Astrocyte (in vitro differentiated cells and primary cell): ENCODE measurements around the gene SCGB3A1. TPM values are rescaled to one million over a fixed set of nuclear protein-coding genes. Genes with fewer than 3 reads are reported as not detected.

Source experiments
- DNase-seq: peaks from one replicate; pipeline ENCODE4 v3.0.0-alpha.2; 2010; ENCODE audit warnings: low read depth
- FAIRE-seq: peaks from 2 replicates; lab custom pipeline; 2011; peaks lifted over from hg19 to GRCh38; lab: Jason Lieb, UNC
- H2AFZ ChIP-seq: 2 replicates; pipeline ENCODE4 v1.6.0; 2012; ENCODE audit warnings: low read depth, low read length, inconsistent platforms
- H3K27ac ChIP-seq: 2 replicates; pipeline ENCODE4 v1.5.1; 2011; ENCODE audit warnings: low read depth, low read length, inconsistent platforms
- H3K27me3 ChIP-seq: 2 replicates; pipeline ENCODE4 v1.6.0; 2011; ENCODE audit warnings: low read length, inconsistent platforms; ENCODE audit not compliant: insufficient read depth
- H3K36me3 ChIP-seq: 2 replicates; pipeline ENCODE4 v1.5.1; 2011; ENCODE audit warnings: low read length, inconsistent platforms; ENCODE audit not compliant: insufficient read depth
- H3K4me1 ChIP-seq: 2 replicates; pipeline ENCODE4 v1.5.1; 2011; ENCODE audit warnings: low read length, inconsistent platforms; ENCODE audit not compliant: insufficient read depth
- H3K4me2 ChIP-seq: 2 replicates; pipeline ENCODE4 v1.6.0; 2012; ENCODE audit warnings: low read length, inconsistent platforms
- H3K4me3 ChIP-seq: 2 replicates; pipeline ENCODE4 v1.5.1; 2011; ENCODE audit warnings: low read depth, mild to moderate bottlenecking, low read length, inconsistent platforms; ENCODE audit not compliant: insufficient read depth
- H3K79me2 ChIP-seq: 2 replicates; pipeline ENCODE4 v1.6.0; 2012; ENCODE audit warnings: mild to moderate bottlenecking, low read length, inconsistent platforms; ENCODE audit not compliant: insufficient read depth
- H3K9ac ChIP-seq: 2 replicates; pipeline ENCODE4 v1.6.0; 2012; ENCODE audit warnings: mild to moderate bottlenecking, low read length, inconsistent platforms
- H3K9me3 ChIP-seq: 2 replicates; pipeline ENCODE4 v1.5.1; 2012; ENCODE audit warnings: low read depth, mild to moderate bottlenecking, low read length, inconsistent platforms; ENCODE audit not compliant: insufficient read depth
- H4K20me1 ChIP-seq: 2 replicates; pipeline ENCODE4 v1.6.0; 2012; ENCODE audit warnings: low read length, inconsistent platforms; ENCODE audit not compliant: insufficient read depth
- H3K27ac Mint-ChIP-seq: one replicate; pipeline ENCODE4 v1.8.0; 2021; ENCODE audit warnings: mild to moderate bottlenecking, mixed read lengths; ENCODE audit not compliant: unreplicated experiment
- H3K27me3 Mint-ChIP-seq: one replicate; pipeline ENCODE4 v1.8.0; 2021; ENCODE audit warnings: low read depth, mixed read lengths; ENCODE audit not compliant: unreplicated experiment
- H3K36me3 Mint-ChIP-seq: one replicate; pipeline ENCODE4 v1.8.0; 2021; ENCODE audit warnings: low read depth, mixed read lengths; ENCODE audit not compliant: unreplicated experiment
- H3K4me1 Mint-ChIP-seq: one replicate; pipeline ENCODE4 v1.8.0; 2021; ENCODE audit warnings: low read depth, mixed read lengths; ENCODE audit not compliant: unreplicated experiment
- H3K4me3 Mint-ChIP-seq: one replicate; pipeline ENCODE4 v1.8.0; 2021; ENCODE audit warnings: mild to moderate bottlenecking, moderate library complexity, mixed read lengths; ENCODE audit not compliant: unreplicated experiment
- H3K9me3 Mint-ChIP-seq: one replicate; pipeline ENCODE4 v1.8.0; 2021; ENCODE audit warnings: mild to moderate bottlenecking, mixed read lengths; ENCODE audit not compliant: unreplicated experiment
- CTCF ChIP-seq: IDR thresholded peaks from 2 replicates; pipeline ENCODE4 v1.5.1; 2011; ENCODE audit warnings: low read depth, mild to moderate bottlenecking, inconsistent platforms, low read length, moderate library complexity; ENCODE audit not compliant: insufficient read depth
- EZH2 ChIP-seq: IDR thresholded peaks from 2 replicates; pipeline ENCODE4 v1.6.1; 2012; ENCODE audit warnings: mild to moderate bottlenecking, low read length, inconsistent platforms; ENCODE audit not compliant: insufficient read depth
- total RNA-seq: library from RNA; stranded (reverse); gene quantifications from 2 replicates; pipeline ENCODE4 v1.2.1, GENCODE V29; 2021

SCGB3A1 gene
- total RNA-seq, 1 donor from 2014 or later, result not detected

GRCh38 chr5:180602481-180603075, 11.3 kb upstream of the SCGB3A1 start:
- H3K9me3 Mint-ChIP-seq, result peaks cover 1% of the 10 kb centered on the region
- H3K9me3 ChIP-seq, result no peaks in the 10 kb centered on the region
- no peak for TF ChIP-seq CTCF
- no peak for TF ChIP-seq EZH2
- H3K27me3 Mint-ChIP-seq, result peaks cover 24% of the 10 kb centered on the region
- H3K36me3 ChIP-seq, result no peaks in the 10 kb centered on the region
- H3K4me1 ChIP-seq, result no peaks in the 10 kb centered on the region
- H3K27me3 ChIP-seq, result no peaks in the 10 kb centered on the region
- H3K4me1 Mint-ChIP-seq, result no peaks in the 10 kb centered on the region
- H3K4me3 Mint-ChIP-seq, result no peak overlapping the region
- no peak overlapping the region for H3K27ac ChIP-seq
- no peaks in the 10 kb centered on the region for H4K20me1 ChIP-seq
- no peak for FAIRE-seq
- H2AFZ ChIP-seq, result no peak overlapping the region
- no peak overlapping the region for H3K27ac Mint-ChIP-seq
- H3K4me2 ChIP-seq, result no peak overlapping the region
- no peak overlapping the region for H3K9ac ChIP-seq
- peaks cover 1% of the 10 kb centered on the region for H3K36me3 Mint-ChIP-seq
- no peak overlapping the region for H3K4me3 ChIP-seq
- no peak for DNase-seq
- H3K79me2 ChIP-seq, result no peaks in the 10 kb centered on the region

GRCh38 chr5:180601591-180602480, 10.5 kb upstream of the SCGB3A1 start:
- Histone ChIP-seq H3K27me3 (no peaks in the 10 kb centered on the region), H3K36me3 (no peaks in the 10 kb centered on the region), H3K9me3 (no peaks in the 10 kb centered on the region), H3K27ac (no peak overlapping the region), H3K9ac (no peak overlapping the region), H3K79me2 (no peaks in the 10 kb centered on the region), H4K20me1 (no peaks in the 10 kb centered on the region), H3K4me2 (no peak overlapping the region), H3K4me3 (no peak overlapping the region), H2AFZ (no peak overlapping the region), H3K4me1 (no peaks in the 10 kb centered on the region)
- TF ChIP-seq EZH2, result no peak
- TF ChIP-seq CTCF, result no peak
- FAIRE-seq (no peak), DNase-seq (no peak)
- peaks cover 1% of the 10 kb centered on the region for H3K9me3 Mint-ChIP-seq
- H3K27me3 Mint-ChIP-seq, result peaks cover 23% of the 10 kb centered on the region
- H3K36me3 Mint-ChIP-seq, result no peaks in the 10 kb centered on the region
- no peak overlapping the region for H3K27ac Mint-ChIP-seq
- H3K4me1 Mint-ChIP-seq, result no peaks in the 10 kb centered on the region
- H3K4me3 Mint-ChIP-seq, result no peak overlapping the region
